ENCODE data around the gene TNIP2.

TNIP2 gene, protein sequence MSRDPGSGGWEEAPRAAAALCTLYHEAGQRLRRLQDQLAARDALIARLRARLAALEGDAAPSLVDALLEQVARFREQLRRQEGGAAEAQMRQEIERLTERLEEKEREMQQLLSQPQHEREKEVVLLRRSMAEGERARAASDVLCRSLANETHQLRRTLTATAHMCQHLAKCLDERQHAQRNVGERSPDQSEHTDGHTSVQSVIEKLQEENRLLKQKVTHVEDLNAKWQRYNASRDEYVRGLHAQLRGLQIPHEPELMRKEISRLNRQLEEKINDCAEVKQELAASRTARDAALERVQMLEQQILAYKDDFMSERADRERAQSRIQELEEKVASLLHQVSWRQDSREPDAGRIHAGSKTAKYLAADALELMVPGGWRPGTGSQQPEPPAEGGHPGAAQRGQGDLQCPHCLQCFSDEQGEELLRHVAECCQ

DNA sequence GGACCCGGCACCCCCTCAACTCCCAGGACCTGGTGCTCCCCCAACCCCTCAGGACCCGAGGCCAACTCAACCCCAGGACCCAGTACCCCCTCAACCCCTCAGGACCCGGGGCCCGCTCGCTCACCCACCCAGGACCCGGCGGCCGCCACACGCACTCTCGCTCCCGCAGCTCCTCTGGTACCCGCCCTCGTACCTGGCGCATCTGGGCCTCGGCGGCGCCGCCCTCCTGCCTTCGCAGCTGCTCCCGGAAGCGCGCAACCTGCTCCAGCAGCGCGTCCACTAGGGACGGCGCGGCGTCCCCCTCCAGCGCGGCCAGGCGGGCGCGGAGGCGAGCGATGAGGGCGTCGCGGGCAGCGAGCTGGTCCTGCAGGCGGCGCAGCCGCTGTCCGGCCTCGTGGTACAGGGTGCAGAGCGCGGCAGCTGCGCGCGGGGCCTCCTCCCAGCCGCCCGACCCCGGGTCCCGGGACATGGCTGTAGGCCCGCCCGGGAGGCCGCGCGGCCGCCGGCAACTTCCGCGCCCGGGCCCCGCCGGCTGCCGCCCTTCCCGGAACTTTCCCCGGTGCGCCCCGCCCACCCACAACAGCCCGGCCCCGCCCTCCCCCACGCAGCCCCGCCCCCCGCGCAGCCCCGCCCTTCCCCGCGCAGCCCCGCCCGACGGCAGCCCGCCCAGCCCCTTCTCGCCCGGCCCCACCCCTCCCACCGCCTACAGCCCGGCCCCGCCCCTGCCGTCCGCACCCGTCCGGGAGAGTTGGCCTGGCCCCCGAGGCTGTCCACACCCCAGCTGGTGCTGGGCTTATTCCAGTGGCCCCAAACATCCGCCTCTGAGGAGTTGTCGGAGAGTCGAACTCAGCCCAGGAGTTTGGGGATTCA, at the start of gene TNIP2:
TNIP2 (minus strand) TSS at position 516 of the 870 bp plus-strand sequence; CDS start at position 469, 47 bp downstream.
- DNase-seq: peak; percentile 87

DNA sequence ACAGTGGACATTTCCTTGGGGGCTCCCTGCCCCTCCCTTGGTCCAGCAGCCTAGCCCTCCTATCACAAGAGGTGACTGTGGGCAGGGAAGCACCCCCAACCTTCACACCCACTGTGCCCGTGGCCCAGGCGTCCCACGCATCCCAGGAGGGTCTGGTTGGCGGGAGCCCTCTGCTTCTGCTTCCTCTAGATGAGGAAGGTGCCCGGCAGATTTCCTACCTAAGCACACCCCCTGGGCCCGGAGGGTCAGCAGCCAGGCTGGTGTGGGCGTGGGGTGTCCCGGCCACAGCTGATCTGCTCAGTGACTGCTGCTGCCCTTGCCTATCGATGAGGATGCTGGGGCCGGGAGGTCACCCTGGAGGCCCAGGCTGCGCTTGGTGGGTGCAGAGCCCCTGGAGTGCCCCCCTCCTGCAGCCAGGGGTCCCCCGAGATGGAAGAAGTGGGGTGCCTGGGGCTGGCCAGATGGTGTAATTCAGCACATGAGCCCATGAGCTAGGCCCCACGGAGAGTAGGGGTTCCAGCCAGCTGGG, 48.9 kb upstream of the TNIP2 start:
- DNase-seq: no peak

- no peak for DNase-seq
Observed at GRCh38 chr4:2804449-2804972, 48.4 kb upstream of the TNIP2 start.

DNA sequence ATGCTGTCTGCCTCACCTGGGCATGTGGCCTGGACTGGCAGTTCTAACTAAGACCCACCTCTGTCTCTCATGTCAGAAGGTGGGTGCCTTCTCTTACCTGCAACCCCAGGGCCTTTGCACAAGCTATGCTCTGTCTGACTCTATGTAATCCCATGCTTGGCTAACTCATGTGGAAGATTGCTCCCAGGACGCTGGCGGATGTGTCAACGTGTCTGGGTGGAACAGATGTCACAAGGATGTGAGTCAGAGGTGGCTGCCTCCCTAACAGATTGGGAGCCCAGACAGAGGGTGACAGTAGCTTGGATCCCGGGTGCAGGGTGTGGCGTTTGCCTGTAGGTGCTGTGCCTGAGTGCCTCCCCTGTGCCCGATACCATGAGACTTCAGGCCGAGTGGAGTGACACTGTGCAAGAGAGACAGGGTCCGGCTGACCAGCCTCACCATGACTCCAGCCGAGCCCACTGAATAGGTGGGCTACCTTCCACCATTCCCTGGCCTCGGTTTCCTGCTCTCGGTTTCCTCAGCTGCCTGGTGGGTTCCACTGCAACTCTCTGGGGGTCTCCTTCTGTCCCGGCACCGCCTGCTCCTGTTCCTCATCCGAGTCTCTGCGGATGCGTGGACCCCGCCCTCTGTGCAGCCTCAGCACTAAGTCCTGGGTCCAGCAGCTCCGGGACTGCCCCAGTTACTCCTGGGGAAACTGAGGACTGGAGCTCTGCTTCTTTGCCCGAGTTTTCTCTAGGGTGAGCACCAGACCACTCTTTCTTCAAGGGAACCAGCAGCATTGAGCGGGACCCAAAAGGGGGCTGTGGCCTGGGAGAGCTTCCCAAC, 47.7 kb upstream of the TNIP2 start:
- DNase-seq: no peak

DNA sequence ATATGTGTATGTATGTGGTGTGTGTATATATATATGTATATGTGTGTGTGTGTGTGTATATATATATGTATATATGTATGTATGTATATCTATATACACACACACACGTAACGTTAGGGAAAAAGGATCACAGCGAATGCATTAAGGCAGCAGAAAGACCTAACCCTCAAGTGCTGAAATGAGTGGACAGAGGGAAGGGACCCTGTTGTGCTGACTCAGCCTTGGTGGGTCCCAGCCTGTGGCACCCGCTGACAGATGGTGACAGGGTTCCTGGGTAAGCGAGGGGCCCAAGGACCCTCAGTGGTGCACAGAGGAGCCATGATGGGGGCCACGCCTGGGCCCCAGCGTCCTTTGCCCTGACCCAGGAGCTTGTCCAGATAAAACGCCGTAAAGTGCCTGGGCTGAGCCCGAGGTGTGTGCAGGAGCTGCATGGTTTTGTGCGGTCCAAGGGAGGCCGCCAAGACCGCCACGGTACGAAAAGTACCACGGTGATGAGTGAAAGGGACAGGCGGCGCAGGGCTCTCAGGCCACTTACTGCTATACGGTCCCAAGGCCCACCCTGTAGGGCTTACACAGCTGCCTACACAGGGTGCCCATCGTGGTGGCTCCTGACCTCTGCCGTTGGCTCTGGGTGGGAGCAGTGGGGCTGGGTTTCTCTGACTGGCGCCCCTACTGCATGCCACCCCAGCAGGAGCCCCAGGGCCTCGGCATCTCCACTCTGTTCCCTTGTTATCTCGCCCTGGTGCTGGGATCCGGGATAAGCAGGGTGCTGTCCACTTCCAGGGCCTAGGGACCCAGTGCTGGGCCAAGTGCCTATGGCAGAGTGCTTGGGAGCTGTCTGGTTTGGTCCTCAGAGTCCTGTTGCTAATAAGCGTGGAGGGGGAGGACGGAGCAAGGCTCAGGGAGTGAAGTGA, 46.7 kb upstream of the TNIP2 start:
- no peak for DNase-seq

DNA sequence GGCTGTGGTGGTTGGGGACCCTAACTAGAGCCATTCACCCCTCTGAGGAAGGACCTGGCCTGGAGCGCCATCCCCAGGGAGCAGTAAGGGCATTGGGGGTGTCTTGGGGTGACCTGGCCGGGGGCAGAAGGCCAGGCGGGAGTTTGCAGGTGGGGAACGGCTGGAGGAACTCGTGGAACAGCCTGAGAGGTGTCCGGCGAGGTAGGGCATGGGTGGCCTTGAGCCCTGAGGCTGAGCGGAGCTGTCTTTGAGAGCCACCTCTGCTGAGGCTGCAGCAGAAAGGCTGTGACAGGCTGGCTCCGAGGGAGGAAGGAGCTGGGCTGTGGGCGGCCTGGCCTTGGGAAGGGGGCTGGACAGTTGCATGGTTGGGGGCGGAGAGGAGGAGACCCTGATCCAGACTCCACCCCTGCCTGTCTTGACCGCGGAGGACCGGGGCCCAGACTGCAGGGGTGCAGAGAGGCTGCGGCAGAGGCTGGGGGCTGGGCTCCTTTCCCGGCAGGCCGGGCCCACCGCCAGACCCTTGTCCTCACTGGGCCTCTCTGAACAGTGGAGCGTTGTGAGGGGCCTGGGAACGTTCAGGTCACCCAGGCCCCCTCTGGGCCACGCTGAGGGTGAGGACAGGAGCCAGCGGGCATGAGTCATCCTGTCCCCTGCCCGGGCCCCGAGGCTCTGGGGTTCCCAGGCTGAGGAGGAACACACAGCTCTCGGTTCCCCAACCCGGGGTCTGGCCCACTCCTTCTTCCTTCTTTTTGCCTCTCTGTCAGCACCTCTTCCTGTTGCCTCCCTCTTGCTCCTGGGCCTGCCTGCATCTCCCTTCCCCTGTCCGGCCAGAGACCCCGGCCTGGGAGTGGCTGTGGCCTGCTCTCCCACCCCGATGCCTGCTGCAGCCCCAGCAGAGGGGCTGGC, 44.8 kb upstream of the TNIP2 start:
- DNase-seq: peak; percentile 69

- DNase-seq: peak; percentile 35
Observed at GRCh38 chr4:2799971-2800690, 44.0 kb upstream of the TNIP2 start.

GRCh38 chr4:2799224-2799911, 43.2 kb upstream of the TNIP2 start:
- DNase-seq: peak; percentile 46

DNA sequence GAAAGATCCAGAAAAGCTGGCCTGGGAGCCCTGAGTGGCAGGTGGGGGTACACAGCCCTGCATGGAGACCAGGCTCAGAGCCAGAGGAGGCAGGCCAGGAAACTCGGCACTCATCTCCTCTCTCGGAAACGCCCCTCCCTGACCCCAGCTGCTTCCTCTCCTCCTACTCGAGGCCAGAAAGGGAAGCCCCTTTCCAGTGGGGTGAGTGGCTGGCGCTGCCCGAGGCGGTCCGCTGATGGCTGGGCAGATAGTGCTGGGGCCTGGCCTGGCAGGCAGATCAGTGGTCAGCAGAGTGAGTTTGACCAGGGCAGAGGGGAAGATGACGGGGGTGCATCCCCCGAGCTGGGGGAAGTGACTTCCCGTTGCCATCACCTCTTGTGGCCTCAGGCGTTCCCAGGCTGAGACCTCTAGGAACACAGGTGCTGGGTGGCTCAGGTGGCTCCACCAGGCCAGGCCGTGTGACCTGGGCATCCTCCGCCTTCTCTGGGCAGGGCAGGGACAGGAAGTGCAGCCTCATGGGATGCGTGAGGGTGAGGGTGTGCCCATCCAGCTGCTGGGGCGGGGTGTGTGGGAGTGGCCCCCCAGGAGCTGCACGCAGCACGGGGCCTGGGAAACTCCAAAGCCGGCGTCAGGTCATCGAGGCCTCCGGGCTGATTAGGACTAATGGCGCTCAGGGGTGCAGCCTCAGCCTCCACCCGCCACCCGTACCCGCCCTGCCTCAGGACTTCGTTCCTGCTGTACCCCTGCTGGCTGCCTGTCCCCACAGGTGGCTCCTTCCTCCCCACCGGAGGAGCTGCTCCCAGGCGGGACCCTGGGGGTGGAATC, 42.5 kb upstream of the TNIP2 start:
- DNase-seq: peak; percentile 81

DNA sequence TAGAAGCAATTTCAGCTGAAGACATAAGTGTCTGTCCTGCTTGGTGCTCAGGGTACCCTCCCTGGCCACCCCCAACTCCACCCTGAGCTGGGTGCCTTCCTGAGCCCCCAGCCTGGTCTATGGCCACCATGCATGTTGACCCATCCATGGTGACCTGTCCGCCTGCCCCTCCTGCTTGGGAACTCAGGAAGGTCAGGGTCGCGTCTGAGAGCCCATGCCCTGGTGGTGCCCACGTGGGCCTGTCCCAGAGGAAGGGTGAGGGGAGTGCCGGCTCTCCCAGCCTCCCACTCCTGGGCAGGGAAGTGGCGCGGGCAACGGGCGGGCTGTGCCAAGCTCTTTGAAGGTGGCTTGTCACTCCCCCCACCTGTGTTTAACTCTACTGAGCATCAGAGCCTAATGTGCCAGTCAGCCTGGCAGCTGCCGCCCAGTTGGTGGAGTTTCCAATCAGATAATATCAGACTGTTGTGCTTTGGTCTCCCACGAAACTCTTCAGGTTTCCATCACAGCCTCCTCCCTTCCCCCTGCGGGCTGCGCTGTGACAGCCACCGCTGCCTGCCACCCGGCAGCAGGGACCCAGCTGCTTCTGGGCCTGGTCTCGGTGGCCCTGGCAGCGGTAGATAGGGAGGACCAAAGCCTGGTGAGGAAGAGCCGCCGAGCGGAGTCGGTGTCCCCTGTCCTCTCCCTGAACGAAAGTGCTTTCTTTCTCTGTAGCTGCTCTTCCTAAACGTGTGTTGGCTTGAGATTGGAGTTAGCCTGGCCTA, 41.6 kb upstream of the TNIP2 start:
- peak; percentile 91 for DNase-seq

- DNase-seq: no peak
Observed at GRCh38 chr4:2796849-2797544, 40.9 kb upstream of the TNIP2 start.

DNA sequence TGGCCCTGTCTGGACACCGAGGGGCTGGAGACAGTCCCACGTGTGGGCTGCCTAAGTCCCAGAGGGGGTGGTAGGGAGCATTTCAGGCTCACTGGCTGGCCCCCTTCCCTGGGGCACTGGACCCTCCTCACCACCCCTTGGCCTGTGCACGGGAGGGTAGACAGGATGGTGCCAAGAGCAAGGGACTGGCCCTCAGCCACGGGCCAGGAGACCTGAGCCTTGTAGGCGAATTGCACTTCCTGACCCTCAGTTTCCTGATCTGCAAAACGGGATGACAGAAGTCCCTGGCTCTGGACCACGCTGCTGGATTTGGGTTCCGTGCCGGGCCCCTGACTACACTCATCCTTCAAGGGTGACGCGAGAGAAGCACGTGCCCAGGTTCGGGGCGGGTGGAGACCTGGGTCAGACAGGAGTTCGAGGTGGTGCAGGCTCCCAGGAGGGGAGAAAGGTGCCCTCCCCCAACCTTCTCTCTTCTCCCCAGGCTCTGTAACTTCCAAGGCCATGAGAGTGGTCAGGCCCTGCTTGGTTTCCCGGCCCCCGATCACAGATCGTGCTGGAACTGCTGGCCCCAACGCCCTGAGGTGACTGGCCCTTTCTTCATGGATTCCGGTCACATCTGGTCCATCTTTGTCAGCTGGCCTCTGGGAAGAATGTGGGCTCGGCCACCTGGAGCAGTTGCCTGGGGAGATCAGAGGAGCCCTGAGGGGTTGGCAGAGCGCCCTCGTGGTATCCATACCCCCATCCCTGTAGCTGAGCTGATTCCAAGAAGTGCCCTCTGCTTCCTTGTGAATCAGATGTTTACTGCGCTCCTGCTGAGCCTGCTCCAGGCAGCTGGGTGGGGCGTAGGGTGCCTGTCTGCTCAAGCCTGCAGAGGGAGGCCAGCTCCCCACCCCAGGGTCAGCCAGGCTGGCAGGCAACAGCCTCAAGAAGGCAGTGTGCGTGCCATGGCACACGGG, 40.0 kb upstream of the TNIP2 start:
- DNase-seq: peak; percentile 57

- no peak for DNase-seq
Observed at GRCh38 chr4:2795300-2795892, 39.3 kb upstream of the TNIP2 start.

- peak; percentile 94 for DNase-seq
Observed at GRCh38 chr4:2794486-2795299, 38.6 kb upstream of the TNIP2 start.
